Endometrial microvascular endothelial cells (primary cell): Measurements from ENCODE around the gene HDAC4. TPM values are rescaled to one million over a fixed set of nuclear protein-coding genes. Genes with fewer than 3 reads are reported as not detected.

ENCODE experiments used
- in situ Hi-C: cut with HindIII; loops from 2 replicates; pipeline ENCODE4 v1.10.0; 2017; ENCODE audit warnings: low sequenced_read_pairs, low pct_unique_long_range_greater_than_20kb; ENCODE audit errors: inconsistent ontology term
- total RNA-seq: library from RNA; depleted of rRNA; stranded (reverse); fragments of >200 nt; gene quantifications from one replicate; pipeline ENCODE4 v1.2.3, GENCODE V29; 2015; ENCODE audit errors: inconsistent ontology term

Gene HDAC4
- total RNA-seq, 1 donor from 2014 or later = 27.4 TPM

GRCh38 chr2:239256350-239256743 lies 144.5 kb downstream of the HDAC4 start:
- in situ Hi-C loops = no loop called here

- in situ Hi-C loops = no loop called here
Observed at GRCh38 chr2:239255628-239256349, 145.0 kb downstream of the HDAC4 start.

- in situ Hi-C loops = no loop called here
Observed at GRCh38 chr2:239255218-239255617, 145.6 kb downstream of the HDAC4 start.

GRCh38 chr2:239253701-239254436 lies 147.0 kb downstream of the HDAC4 start:
- in situ Hi-C loops = no loop called here

GRCh38 chr2:239253264-239253663 lies 147.6 kb downstream of the HDAC4 start:
- in situ Hi-C loops = no loop called here

GRCh38 chr2:239252801-239253200 lies 148.0 kb downstream of the HDAC4 start:
- in situ Hi-C loops = no loop called here

- in situ Hi-C loops = no loop called here
Observed at GRCh38 chr2:239252393-239252792, 148.4 kb downstream of the HDAC4 start.

GRCh38 chr2:239251971-239252370 lies 148.8 kb downstream of the HDAC4 start:
- in situ Hi-C loops = no loop called here

- in situ Hi-C loops = no loop called here
Observed at GRCh38 chr2:239250216-239251081, 150.4 kb downstream of the HDAC4 start.

- in situ Hi-C loops = no loop called here
Observed at GRCh38 chr2:239249776-239250175, 151.0 kb downstream of the HDAC4 start.

- in situ Hi-C loops = no loop called here
Observed at GRCh38 chr2:239249048-239249447, 151.8 kb downstream of the HDAC4 start.

- in situ Hi-C loops = no loop called here
Observed at GRCh38 chr2:239247401-239248245, 153.2 kb downstream of the HDAC4 start.

GRCh38 chr2:239246723-239247122 lies 154.1 kb downstream of the HDAC4 start:
- in situ Hi-C loops = no loop called here

- in situ Hi-C loops = no loop called here
Observed at GRCh38 chr2:239245872-239246721, 154.7 kb downstream of the HDAC4 start.

GRCh38 chr2:239245107-239245506 lies 155.7 kb downstream of the HDAC4 start:
- in situ Hi-C loops = no loop called here

GRCh38 chr2:239244625-239245024 lies 156.2 kb downstream of the HDAC4 start:
- in situ Hi-C loops = no loop called here

GRCh38 chr2:239241431-239241960 lies 159.3 kb downstream of the HDAC4 start:
- in situ Hi-C loops = no loop called here
